ENCODE measurements around the gene TIMP4. TPM values are rescaled to one million over a fixed set of nuclear protein-coding genes. Genes with fewer than 3 reads are reported as not detected.

The TIMP4 gene
- total and polyA plus RNA-seq, 2 donors (not counting 1 experiment from before 2014, with no cell fraction given) = not detected

- H3K4me3 ChIP-seq (ENCODE audit: control extremely low read depth in 1 of 5, extremely low read depth in 1 of 5, insufficient read depth in 1 of 5, low read depth in 2 of 5, low read length in 4 of 5) = no peak overlapping the region
- H3K27ac ChIP-seq (ENCODE audit: low read length in 2 of 2) = no peak overlapping the region
- DNase-seq (no peak), ATAC-seq (ENCODE audit: low read depth) (no peak)
- peaks cover 49% of the 10 kb centered on the region for H3K27me3 Mint-ChIP-seq
- intact Hi-C loops (cut with micrococcal nuclease) = no loop called here
- no peak overlapping the region for H2AFZ ChIP-seq (ENCODE audit: insufficient read depth, low read depth, low read length, poor library complexity, severe bottlenecking)
- CTCF ChIA-PET = no interaction called here
- no peak overlapping the region for H3K4me2 ChIP-seq (replicated peaks; ENCODE audit: low read depth, low read length, poor library complexity, severe bottlenecking)
- no peaks in the 10 kb centered on the region for H3K4me1 ChIP-seq (ENCODE audit: control insufficient read depth in 2 of 2, insufficient read depth in 2 of 2, low read length in 2 of 2)
- no peaks in the 10 kb centered on the region for H4K20me1 ChIP-seq (ENCODE audit: control insufficient read depth, insufficient read depth, low read length, poor library complexity, severe bottlenecking)
- no peaks in the 10 kb centered on the region for H3K9me3 Mint-ChIP-seq (ENCODE audit: insufficient read depth)
- H3K4me3 Mint-ChIP-seq = no peak overlapping the region
- no peaks in the 10 kb centered on the region for H3K9me3 ChIP-seq (ENCODE audit: control extremely low read depth in 1 of 3, control insufficient read depth in 2 of 3, insufficient read depth in 1 of 3, low read length in 2 of 3)
- peaks cover 1% of the 10 kb centered on the region for H3K4me1 Mint-ChIP-seq
- 100% methylated on average over 1 of the region's 1 CpG for WGBS (ENCODE audit: insufficient coverage)
- no peaks in the 10 kb centered on the region for H3K79me2 ChIP-seq (ENCODE audit: control insufficient read depth, insufficient read depth, low read length)
- TF ChIP-seq EZH2 (IDR thresholded peaks at IDR 0.05; ENCODE audit: borderline replicate concordance, insufficient read depth, low read depth, low read length, poor library complexity, severe bottlenecking) = no peak
- no peak for TF ChIP-seq CTCF (IDR thresholded peaks at IDR 0.05)
- no peaks in the 10 kb centered on the region for H3K36me3 ChIP-seq (replicated peaks in 1 of 2; ENCODE audit: control extremely low read depth in 1 of 2, control insufficient read depth in 1 of 2, extremely low read depth in 1 of 2, insufficient read depth in 2 of 2, low read length in 1 of 2)
- no peak overlapping the region for H3K27ac Mint-ChIP-seq
- H3K27me3 ChIP-seq (replicated peaks in 1 of 4; ENCODE audit: control extremely low read depth in 1 of 4, control insufficient read depth in 3 of 4, insufficient read depth in 4 of 4, low read length in 3 of 4) = peaks cover 0 to 27% (median 4%) of the 10 kb centered on the region in 4 experiments
- no peak overlapping the region for H3K9ac ChIP-seq (ENCODE audit: low read length)
- POLR2A ChIA-PET = no interaction called here
Measured at GRCh38 chr3:12157026-12157425, 1.7 kb downstream of the TIMP4 start.

- Histone ChIP-seq H4K20me1 (ENCODE audit: control insufficient read depth, insufficient read depth, low read length, poor library complexity, severe bottlenecking) (no peaks in the 10 kb centered on the region), H3K27ac (ENCODE audit: low read length in 2 of 2) (no peak overlapping the region), H3K79me2 (ENCODE audit: control insufficient read depth, insufficient read depth, low read length) (no peaks in the 10 kb centered on the region), H3K36me3 (replicated peaks in 1 of 2; ENCODE audit: control extremely low read depth in 1 of 2, control insufficient read depth in 1 of 2, extremely low read depth in 1 of 2, insufficient read depth in 2 of 2, low read length in 1 of 2) (no peaks in the 10 kb centered on the region), H3K4me2 (replicated peaks; ENCODE audit: low read depth, low read length, poor library complexity, severe bottlenecking) (no peak overlapping the region), H3K27me3 (replicated peaks in 1 of 4; ENCODE audit: control extremely low read depth in 1 of 4, control insufficient read depth in 3 of 4, insufficient read depth in 4 of 4, low read length in 3 of 4) (peaks cover 0 to 28% (median 4%) of the 10 kb centered on the region in 4 experiments), H3K4me3 (ENCODE audit: control extremely low read depth in 1 of 5, extremely low read depth in 1 of 5, insufficient read depth in 1 of 5, low read depth in 2 of 5, low read length in 4 of 5) (no peak overlapping the region), H3K4me1 (ENCODE audit: control insufficient read depth in 2 of 2, insufficient read depth in 2 of 2, low read length in 2 of 2) (no peaks in the 10 kb centered on the region), H3K9ac (ENCODE audit: low read length) (no peak overlapping the region), H3K9me3 (ENCODE audit: control extremely low read depth in 1 of 3, control insufficient read depth in 2 of 3, insufficient read depth in 1 of 3, low read length in 2 of 3) (no peaks in the 10 kb centered on the region), H2AFZ (ENCODE audit: insufficient read depth, low read depth, low read length, poor library complexity, severe bottlenecking) (no peak overlapping the region)
- Mint-ChIP-seq H3K27me3 (peaks cover 49% of the 10 kb centered on the region), H3K4me3 (no peak overlapping the region), H3K9me3 (ENCODE audit: insufficient read depth) (no peaks in the 10 kb centered on the region), H3K4me1 (peaks cover 1% of the 10 kb centered on the region), H3K27ac (no peak overlapping the region)
- ATAC-seq (ENCODE audit: low read depth) (no peak), DNase-seq (no peak)
- ChIA-PET POLR2A (no interaction called here), CTCF (interaction anchor here (1.3 kb wide), 1 partner anchor 20 kb away, joined by 3 read pairs; no protein-coding TSS in a partner anchor)
- intact Hi-C loops (cut with micrococcal nuclease) = no loop called here
- TF ChIP-seq EZH2 (IDR thresholded peaks at IDR 0.05; ENCODE audit: borderline replicate concordance, insufficient read depth, low read depth, low read length, poor library complexity, severe bottlenecking) (no peak), CTCF (IDR thresholded peaks at IDR 0.05) (no peak)
- WGBS (ENCODE audit: insufficient coverage) = no CpG with 5 or more reads among the region's 2 CpGs
Measured at GRCh38 chr3:12155828-12156227, 2.9 kb downstream of the TIMP4 start.
